GM21447 (cell line): ENCODE measurements around the gene FBXL4.

Experiments used
- ATAC-seq: cut with Tn5 transposase; IDR thresholded peaks from one replicate; pipeline ENCODE4 v1.9.1; 2021; ENCODE audit not compliant: unreplicated experiment

Gene FBXL4

GRCh38 chr6:98947411-98948292 is at the start of gene FBXL4:
Gene FBXL4 (minus strand): TSS chr6:98947946. CDS start chr6:98926988, 20,958 bp downstream.
- ATAC-seq, result peak; percentile 75

GRCh38 chr6:98995116-98995515 is 47.4 kb upstream of the FBXL4 start:
- no peak for ATAC-seq

GRCh38 chr6:98992535-98992934 is 44.8 kb upstream of the FBXL4 start:
- no peak for ATAC-seq

- no peak for ATAC-seq
Observed at GRCh38 chr6:98986071-98986615, 38.4 kb upstream of the FBXL4 start.

GRCh38 chr6:98985391-98985790 is 37.6 kb upstream of the FBXL4 start:
- ATAC-seq, result no peak

- no peak for ATAC-seq
Observed at GRCh38 chr6:98984121-98984520, 36.4 kb upstream of the FBXL4 start.

GRCh38 chr6:98981473-98981872 is 33.7 kb upstream of the FBXL4 start:
- ATAC-seq, result no peak

GRCh38 chr6:98980819-98981218 is 33.1 kb upstream of the FBXL4 start:
- ATAC-seq, result no peak

GRCh38 chr6:98977671-98978292 is 30.0 kb upstream of the FBXL4 start:
- no peak for ATAC-seq

GRCh38 chr6:98976674-98977385 is 29.1 kb upstream of the FBXL4 start:
- no peak for ATAC-seq

GRCh38 chr6:98975421-98975820 is 27.7 kb upstream of the FBXL4 start:
- ATAC-seq, result no peak

GRCh38 chr6:98974309-98974708 is 26.6 kb upstream of the FBXL4 start:
- no peak for ATAC-seq

- no peak for ATAC-seq
Observed at GRCh38 chr6:98973571-98973970, 25.8 kb upstream of the FBXL4 start.

GRCh38 chr6:98971303-98971702 is 23.6 kb upstream of the FBXL4 start:
- no peak for ATAC-seq

GRCh38 chr6:98970469-98970868 is 22.7 kb upstream of the FBXL4 start:
- no peak for ATAC-seq

GRCh38 chr6:98967616-98968015 is 19.9 kb upstream of the FBXL4 start:
- no peak for ATAC-seq

GRCh38 chr6:98959631-98960030 is 11.9 kb upstream of the FBXL4 start:
- no peak for ATAC-seq

GRCh38 chr6:98958776-98959175 is 11.0 kb upstream of the FBXL4 start:
- no peak for ATAC-seq

GRCh38 chr6:98957450-98957849 is 9.7 kb upstream of the FBXL4 start:
- ATAC-seq, result no peak

GRCh38 chr6:98949589-98949988 is 1.8 kb upstream of the FBXL4 start:
- no peak for ATAC-seq

- peak; percentile 33 for ATAC-seq
Observed at GRCh38 chr6:98946879-98947410, 801 bp downstream of the FBXL4 start.
